Measurements from ENCODE around the gene GOLGA3. TPM values are rescaled to one million over a fixed set of nuclear protein-coding genes. Genes with fewer than 3 reads are reported as not detected.

GOLGA3 gene
- total RNA-seq, 1 experiment from 2014 or later = 94.9 TPM

DNA sequence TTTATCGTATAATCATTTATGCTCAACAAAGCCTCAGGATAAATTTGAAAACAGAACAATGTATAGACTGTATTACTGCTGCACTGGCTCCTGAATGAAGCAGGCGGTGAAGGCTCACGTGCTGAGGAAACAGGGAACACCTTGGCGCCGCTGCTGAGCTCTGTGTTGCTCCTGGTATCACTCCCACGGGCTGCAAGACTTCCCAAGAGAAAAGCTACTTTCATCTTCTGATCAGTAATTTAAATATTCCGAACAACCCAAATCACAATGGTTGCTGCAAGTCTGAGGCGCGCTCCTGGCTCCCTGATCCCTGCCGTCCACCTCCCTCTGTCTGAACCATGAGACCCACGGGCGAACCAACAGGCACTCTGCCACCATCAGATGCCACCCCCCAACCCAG, 102.3 kb downstream of the GOLGA3 start:
- BruUV-seq (replicated peaks) = no TSS peak
- H3K36me3 Mint-ChIP-seq (ENCODE audit: insufficient read depth, unreplicated experiment) = peaks cover 97% of the 10 kb centered on the region
- POLR2A ChIA-PET = no interaction called here

DNA sequence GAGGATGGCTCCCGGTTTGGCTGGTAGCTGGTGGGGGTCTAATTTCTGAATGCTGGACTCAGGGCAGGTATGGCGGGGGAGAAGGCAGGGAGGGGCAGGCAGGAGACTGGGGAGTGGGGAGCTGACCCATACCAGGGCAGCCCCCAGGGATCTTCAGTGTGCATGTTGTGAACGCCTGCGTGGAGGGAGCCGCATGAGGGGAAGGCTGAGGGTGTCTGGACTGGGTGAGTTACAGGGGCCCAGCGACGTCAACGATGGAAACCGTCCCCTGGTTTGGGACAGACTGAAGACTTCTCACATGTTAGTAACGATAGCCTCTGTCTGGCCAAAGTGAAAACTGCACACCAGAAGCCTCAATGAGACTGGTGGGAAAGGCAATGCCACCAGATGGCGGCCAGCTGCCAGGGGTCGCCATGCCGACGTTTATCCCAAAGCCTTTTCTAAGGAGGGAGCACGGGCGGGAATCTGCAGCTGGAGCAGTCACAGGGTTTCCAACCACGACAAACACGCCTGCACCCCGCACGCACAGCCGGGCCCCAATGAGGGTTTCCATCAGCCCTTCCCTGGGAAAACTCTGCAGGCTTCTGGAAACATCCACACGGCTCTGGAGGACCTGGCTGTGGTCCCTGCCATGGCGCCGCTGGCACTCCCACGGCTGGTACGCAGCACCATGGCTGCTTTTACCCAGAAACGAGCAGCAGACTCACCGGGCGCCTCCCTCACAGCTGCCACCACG, 104.0 kb downstream of the GOLGA3 start:
- TF ChIP-seq, protein P1, sequence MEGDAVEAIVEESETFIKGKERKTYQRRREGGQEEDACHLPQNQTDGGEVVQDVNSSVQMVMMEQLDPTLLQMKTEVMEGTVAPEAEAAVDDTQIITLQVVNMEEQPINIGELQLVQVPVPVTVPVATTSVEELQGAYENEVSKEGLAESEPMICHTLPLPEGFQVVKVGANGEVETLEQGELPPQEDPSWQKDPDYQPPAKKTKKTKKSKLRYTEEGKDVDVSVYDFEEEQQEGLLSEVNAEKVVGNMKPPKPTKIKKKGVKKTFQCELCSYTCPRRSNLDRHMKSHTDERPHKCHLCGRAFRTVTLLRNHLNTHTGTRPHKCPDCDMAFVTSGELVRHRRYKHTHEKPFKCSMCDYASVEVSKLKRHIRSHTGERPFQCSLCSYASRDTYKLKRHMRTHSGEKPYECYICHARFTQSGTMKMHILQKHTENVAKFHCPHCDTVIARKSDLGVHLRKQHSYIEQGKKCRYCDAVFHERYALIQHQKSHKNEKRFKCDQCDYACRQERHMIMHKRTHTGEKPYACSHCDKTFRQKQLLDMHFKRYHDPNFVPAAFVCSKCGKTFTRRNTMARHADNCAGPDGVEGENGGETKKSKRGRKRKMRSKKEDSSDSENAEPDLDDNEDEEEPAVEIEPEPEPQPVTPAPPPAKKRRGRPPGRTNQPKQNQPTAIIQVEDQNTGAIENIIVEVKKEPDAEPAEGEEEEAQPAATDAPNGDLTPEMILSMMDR (IDR thresholded peaks at IDR 0.05; ENCODE audit: unreplicated experiment) = no peak
- H3K4me3 Mint-ChIP-seq (ENCODE audit: unreplicated experiment) = no peak overlapping the region
- intact Hi-C loops (cut with micrococcal nuclease) = no loop called here
- POLR2A ChIA-PET = interaction anchor here (1.1 kb wide), 1 partner anchor 17 kb away, joined by 4 read pairs; no protein-coding TSS in a partner anchor
- no peak overlapping the region for H3K27ac Mint-ChIP-seq (ENCODE audit: low read depth, unreplicated experiment)
- no peaks in the 10 kb centered on the region for H3K27me3 Mint-ChIP-seq (ENCODE audit: insufficient read depth, unreplicated experiment)
- no peaks in the 10 kb centered on the region for H3K4me1 Mint-ChIP-seq (ENCODE audit: insufficient read depth, unreplicated experiment)
- CTCF ChIA-PET = no interaction called here
- no TSS peak for BruUV-seq (replicated peaks)
- no peaks in the 10 kb centered on the region for H3K9me3 Mint-ChIP-seq (ENCODE audit: unreplicated experiment)
- peaks cover 97% of the 10 kb centered on the region for H3K36me3 Mint-ChIP-seq (ENCODE audit: insufficient read depth, unreplicated experiment)
- DNase-seq (ENCODE audit: unreplicated experiment) = no peak

More for the DNA sequence above, 102.3 kb downstream of the GOLGA3 start:
- CTCF ChIA-PET = no interaction called here
- Mint-ChIP-seq H3K27ac (ENCODE audit: low read depth, unreplicated experiment) (no peak overlapping the region), H3K9me3 (ENCODE audit: unreplicated experiment) (no peaks in the 10 kb centered on the region), H3K27me3 (ENCODE audit: insufficient read depth, unreplicated experiment) (no peaks in the 10 kb centered on the region), H3K4me3 (ENCODE audit: unreplicated experiment) (no peak overlapping the region), H3K4me1 (ENCODE audit: insufficient read depth, unreplicated experiment) (no peaks in the 10 kb centered on the region)
- no peak for DNase-seq (ENCODE audit: unreplicated experiment)
- intact Hi-C loops (cut with micrococcal nuclease) = no loop called here
- TF ChIP-seq, protein P1 (IDR thresholded peaks at IDR 0.05; ENCODE audit: unreplicated experiment) = no peak

DNA sequence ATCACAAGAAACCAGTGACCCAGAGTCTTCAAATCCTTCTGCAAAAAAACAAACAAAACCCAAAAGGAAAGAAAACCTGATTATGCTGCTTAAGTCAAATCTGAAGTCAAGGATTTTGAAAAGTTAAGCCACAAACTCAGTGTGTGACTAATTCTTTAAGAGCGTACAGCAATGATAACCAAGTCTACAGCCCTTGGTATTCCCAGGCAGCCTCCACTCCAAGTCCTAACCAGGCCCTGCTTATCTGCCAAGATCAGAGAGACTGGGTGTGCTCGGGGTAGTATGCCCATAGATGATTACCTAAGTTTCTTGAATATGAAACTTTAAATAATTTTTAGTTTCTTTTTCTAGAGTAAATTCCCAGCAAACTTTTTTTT, 104.9 kb downstream of the GOLGA3 start:
- ChIA-PET CTCF (no interaction called here), POLR2A (interaction anchor here (1.1 kb wide), 1 partner anchor 18 kb away, joined by 4 read pairs; no protein-coding TSS in a partner anchor)
- Mint-ChIP-seq H3K27ac (ENCODE audit: low read depth, unreplicated experiment) (no peak overlapping the region), H3K27me3 (ENCODE audit: insufficient read depth, unreplicated experiment) (no peaks in the 10 kb centered on the region), H3K9me3 (ENCODE audit: unreplicated experiment) (no peaks in the 10 kb centered on the region), H3K36me3 (ENCODE audit: insufficient read depth, unreplicated experiment) (peaks cover 98% of the 10 kb centered on the region), H3K4me1 (ENCODE audit: insufficient read depth, unreplicated experiment) (no peaks in the 10 kb centered on the region), H3K4me3 (ENCODE audit: unreplicated experiment) (no peak overlapping the region)
- TF ChIP-seq, protein P1 (IDR thresholded peaks at IDR 0.05; ENCODE audit: unreplicated experiment) = no peak
- no TSS peak for BruUV-seq (replicated peaks)
- intact Hi-C loops (cut with micrococcal nuclease) = no loop called here
- DNase-seq (ENCODE audit: unreplicated experiment) = no peak

DNA sequence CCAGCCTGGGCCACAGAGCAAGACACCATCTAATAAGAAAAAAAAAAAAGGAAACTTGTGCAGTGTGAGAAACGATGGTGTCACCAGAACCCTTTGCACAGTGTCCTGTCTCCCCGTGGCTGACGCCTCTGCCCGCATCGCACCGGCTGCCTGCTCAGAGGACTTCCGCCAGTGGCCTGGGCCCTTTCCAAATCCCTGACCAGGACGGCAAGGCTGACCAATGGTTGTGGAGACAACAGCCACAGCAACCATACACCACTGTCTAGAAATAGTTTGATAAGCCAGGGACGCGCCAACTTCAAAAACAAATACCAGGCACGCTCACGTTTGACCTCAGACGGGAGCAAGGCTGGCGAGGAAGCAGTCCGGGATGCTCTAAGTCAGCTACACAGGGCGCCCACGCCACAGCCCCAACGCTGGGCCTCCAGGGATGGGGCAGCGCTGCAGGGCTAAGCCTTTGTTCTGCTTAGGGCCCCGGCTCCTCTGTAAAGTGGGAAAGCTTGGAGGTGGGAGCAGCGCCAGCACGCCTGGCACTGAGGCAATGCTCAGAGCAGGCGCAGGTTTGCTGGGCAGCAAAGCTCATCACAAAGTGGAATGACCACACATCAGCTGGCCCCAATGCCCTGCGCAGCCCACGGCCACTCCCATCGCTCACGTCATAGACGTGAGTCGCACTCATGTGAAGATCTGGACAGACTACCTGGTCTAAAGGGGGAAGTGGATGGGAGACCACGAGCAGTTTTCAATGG, 105.5 kb downstream of the GOLGA3 start:
- TF ChIP-seq, protein P1 (IDR thresholded peaks at IDR 0.05; ENCODE audit: unreplicated experiment) = no peak
- ChIA-PET CTCF (no interaction called here), POLR2A (interaction anchor here (0.6 to 1.1 kb wide), 2 partner anchors 19 to 372 kb away, joined by 3 to 4 read pairs; no protein-coding TSS in a partner anchor)
- intact Hi-C loops (cut with micrococcal nuclease) = no loop called here
- H3K9me3 Mint-ChIP-seq (ENCODE audit: unreplicated experiment) = no peaks in the 10 kb centered on the region
- no peak for DNase-seq (ENCODE audit: unreplicated experiment)
- no peaks in the 10 kb centered on the region for H3K4me1 Mint-ChIP-seq (ENCODE audit: insufficient read depth, unreplicated experiment)
- H3K4me3 Mint-ChIP-seq (ENCODE audit: unreplicated experiment) = no peak overlapping the region
- H3K36me3 Mint-ChIP-seq (ENCODE audit: insufficient read depth, unreplicated experiment) = peaks cover 98% of the 10 kb centered on the region
- H3K27ac Mint-ChIP-seq (ENCODE audit: low read depth, unreplicated experiment) = no peak overlapping the region
- H3K27me3 Mint-ChIP-seq (ENCODE audit: insufficient read depth, unreplicated experiment) = no peaks in the 10 kb centered on the region
- no TSS peak for BruUV-seq (replicated peaks)

Measured in MCF 10A (cell line).